GM21447 (cell line): Measurements from ENCODE around the gene ZNF622.
"Not testable (repeated sequence)": the region's sequence is repeated elsewhere in the genome, so short reads cannot be mapped to it uniquely, and the experiment has no call there.

Source experiments
- ATAC-seq: cut with Tn5 transposase; IDR thresholded peaks from one replicate; pipeline ENCODE4 v1.9.1; 2021; ENCODE audit not compliant: unreplicated experiment

The ZNF622 gene

GRCh38 chr5:16480821-16481538 lies 15.4 kb upstream of the ZNF622 start:
- ATAC-seq: no peak

GRCh38 chr5:16480144-16480543 lies 14.5 kb upstream of the ZNF622 start:
- no peak for ATAC-seq

- ATAC-seq: no peak
These were observed 11.9 kb upstream of the ZNF622 start for GRCh38 chr5:16477541-16477940.

- ATAC-seq: not testable (repeated sequence)
These were observed 10.8 kb upstream of the ZNF622 start for GRCh38 chr5:16476417-16476816.

- ATAC-seq: no peak
These were observed 5.8 kb upstream of the ZNF622 start for GRCh38 chr5:16471387-16471786.

- ATAC-seq: peak; percentile 57
These were observed 2.0 kb upstream of the ZNF622 start for GRCh38 chr5:16467363-16468219.

GRCh38 chr5:16464664-16465543 lies 696 bp downstream of the ZNF622 start:
- no peak for ATAC-seq

GRCh38 chr5:16464231-16464630 lies 1.4 kb downstream of the ZNF622 start:
- no peak for ATAC-seq

- ATAC-seq: no peak
These were observed 3.8 kb downstream of the ZNF622 start for GRCh38 chr5:16461782-16462181.

GRCh38 chr5:16461026-16461425 lies 4.6 kb downstream of the ZNF622 start:
- no peak for ATAC-seq

- ATAC-seq: no peak
These were observed 6.1 kb downstream of the ZNF622 start for GRCh38 chr5:16459451-16459850.

GRCh38 chr5:16457853-16458252 lies 7.7 kb downstream of the ZNF622 start:
- no peak for ATAC-seq

- no peak for ATAC-seq
These were observed 8.1 kb downstream of the ZNF622 start for GRCh38 chr5:16457451-16457850.

GRCh38 chr5:16456103-16456832 lies 9.3 kb downstream of the ZNF622 start:
- ATAC-seq: peak; percentile 73

- ATAC-seq: peak; percentile 9
These were observed 9.9 kb downstream of the ZNF622 start for GRCh38 chr5:16455668-16456067.

- no peak for ATAC-seq
These were observed 10.9 kb downstream of the ZNF622 start for GRCh38 chr5:16454686-16455085.

GRCh38 chr5:16453609-16454008 lies 12.0 kb downstream of the ZNF622 start:
- no peak for ATAC-seq

- ATAC-seq: peak; percentile 49
These were observed 15.4 kb downstream of the ZNF622 start for GRCh38 chr5:16450163-16450562.

- ATAC-seq: no peak
These were observed 18.6 kb downstream of the ZNF622 start for GRCh38 chr5:16446993-16447392.

- ATAC-seq: no peak
These were observed 27.6 kb downstream of the ZNF622 start for GRCh38 chr5:16437977-16438376.
